NB4 (cell line): ENCODE data around the gene FITM1.

Experiments
- MYC ChIP-seq: IDR thresholded peaks from 2 replicates; pipeline ENCODE4 v1.6.1; 2011; ENCODE audit warnings: low read depth, low read length
- POLR2A ChIP-seq: IDR thresholded peaks from 2 replicates; pipeline ENCODE4 v1.6.1; 2011; ENCODE audit warnings: mild to moderate bottlenecking; ENCODE audit not compliant: insufficient read length; ENCODE audit errors: extremely low read depth
- TF ChIP-seq, protein P1 (sequence below): IDR thresholded peaks from one replicate; pipeline ENCODE4 v1.5.1; 2012; ENCODE audit warnings: low read depth, low read length
- TF ChIP-seq, protein P2 (sequence below): IDR thresholded peaks from 2 replicates; pipeline ENCODE4 v1.6.1; 2011; ENCODE audit warnings: low read depth, low read length

DNA sequence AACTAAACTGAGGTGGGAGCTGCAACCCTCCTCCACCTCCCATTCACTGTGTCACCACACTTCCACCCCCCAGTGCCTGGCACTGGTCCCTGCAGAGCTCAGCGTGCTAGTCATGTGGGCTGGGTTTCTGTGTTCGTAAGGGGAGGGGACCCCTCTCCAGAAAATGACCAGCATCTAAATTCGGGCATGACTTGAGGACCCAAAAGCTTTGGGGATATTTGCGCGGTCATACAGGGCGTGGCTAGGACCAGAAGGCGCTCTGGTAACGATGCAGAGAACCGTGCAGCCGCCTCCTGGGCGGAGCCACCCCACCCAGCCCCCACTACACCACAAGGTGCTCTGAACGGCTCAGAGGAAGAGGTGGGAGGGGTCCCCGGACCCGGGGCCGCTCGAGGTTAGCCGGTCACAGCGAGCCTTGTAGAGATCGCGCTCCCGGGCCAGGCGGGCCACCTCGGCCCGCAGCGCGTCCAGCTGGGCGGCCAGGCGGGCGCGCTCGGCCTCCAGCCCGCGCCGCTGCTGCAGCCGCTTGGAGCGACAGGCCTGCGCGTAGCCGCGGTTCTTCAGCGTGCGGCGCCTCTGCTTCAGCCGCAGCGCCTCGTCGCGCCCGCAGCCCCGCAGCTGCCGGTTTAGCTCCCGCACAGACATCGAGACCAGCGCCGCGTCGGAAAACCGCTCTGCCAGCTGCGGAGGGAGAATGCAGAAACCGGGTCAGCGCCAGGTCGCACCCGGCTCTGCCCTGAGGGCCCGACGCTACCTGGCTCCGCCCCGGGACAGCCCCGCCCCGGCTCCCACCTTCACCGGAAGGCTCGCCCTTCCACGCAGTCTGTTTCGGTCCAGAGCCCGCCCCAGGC lies 49.3 kb upstream of the FITM1 start:
- TF ChIP-seq, protein P1, sequence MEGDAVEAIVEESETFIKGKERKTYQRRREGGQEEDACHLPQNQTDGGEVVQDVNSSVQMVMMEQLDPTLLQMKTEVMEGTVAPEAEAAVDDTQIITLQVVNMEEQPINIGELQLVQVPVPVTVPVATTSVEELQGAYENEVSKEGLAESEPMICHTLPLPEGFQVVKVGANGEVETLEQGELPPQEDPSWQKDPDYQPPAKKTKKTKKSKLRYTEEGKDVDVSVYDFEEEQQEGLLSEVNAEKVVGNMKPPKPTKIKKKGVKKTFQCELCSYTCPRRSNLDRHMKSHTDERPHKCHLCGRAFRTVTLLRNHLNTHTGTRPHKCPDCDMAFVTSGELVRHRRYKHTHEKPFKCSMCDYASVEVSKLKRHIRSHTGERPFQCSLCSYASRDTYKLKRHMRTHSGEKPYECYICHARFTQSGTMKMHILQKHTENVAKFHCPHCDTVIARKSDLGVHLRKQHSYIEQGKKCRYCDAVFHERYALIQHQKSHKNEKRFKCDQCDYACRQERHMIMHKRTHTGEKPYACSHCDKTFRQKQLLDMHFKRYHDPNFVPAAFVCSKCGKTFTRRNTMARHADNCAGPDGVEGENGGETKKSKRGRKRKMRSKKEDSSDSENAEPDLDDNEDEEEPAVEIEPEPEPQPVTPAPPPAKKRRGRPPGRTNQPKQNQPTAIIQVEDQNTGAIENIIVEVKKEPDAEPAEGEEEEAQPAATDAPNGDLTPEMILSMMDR = no peak
- TF ChIP-seq POLR2A = no peak
- TF ChIP-seq MYC = no peak
- TF ChIP-seq, protein P2, sequence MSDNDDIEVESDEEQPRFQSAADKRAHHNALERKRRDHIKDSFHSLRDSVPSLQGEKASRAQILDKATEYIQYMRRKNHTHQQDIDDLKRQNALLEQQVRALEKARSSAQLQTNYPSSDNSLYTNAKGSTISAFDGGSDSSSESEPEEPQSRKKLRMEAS = no peak
